ENCODE measurements around the gene FOXE3. TPM values are rescaled to one million over a fixed set of nuclear protein-coding genes. Genes with fewer than 3 reads are reported as not detected.

FOXE3 gene
- total RNA-seq, 1 donor from 2014 or later, result not detected

- Mint-ChIP-seq H3K9me3 (no peaks in the 10 kb centered on the region), H3K36me3 (ENCODE audit: low read depth) (no peaks in the 10 kb centered on the region), H3K4me3 (no peak overlapping the region), H3K27me3 (peaks cover 24% of the 10 kb centered on the region), H3K4me1 (peaks cover 4% of the 10 kb centered on the region), H3K27ac (no peak overlapping the region)
- no peak for DNase-seq
- CTCF ChIA-PET, result interaction anchor here (1.4 kb wide), 1 partner anchor 35 kb away, joined by 3 read pairs; the partner anchor contains the start of gene FOXD2
- intact Hi-C loops (cut with micrococcal nuclease), result no loop called here
- ATAC-seq (ENCODE audit: low read depth), result no peak
- TF ChIP-seq CTCF (IDR thresholded peaks at IDR 0.05), result no peak
- POLR2A ChIA-PET, result no interaction called here
These were observed 13.5 kb upstream of the FOXE3 start for GRCh38 chr1:47402591-47402990.

GRCh38 chr1:47403321-47403910 is 12.7 kb upstream of the FOXE3 start:
- Mint-ChIP-seq H3K4me1 (peaks cover 4% of the 10 kb centered on the region), H3K27ac (no peak overlapping the region), H3K36me3 (ENCODE audit: low read depth) (no peaks in the 10 kb centered on the region), H3K9me3 (no peaks in the 10 kb centered on the region), H3K4me3 (no peak overlapping the region), H3K27me3 (peaks cover 24% of the 10 kb centered on the region)
- DNase-seq (no peak), ATAC-seq (ENCODE audit: low read depth) (no peak)
- POLR2A ChIA-PET, result no interaction called here
- TF ChIP-seq CTCF (IDR thresholded peaks at IDR 0.05), result no peak
- intact Hi-C loops (cut with micrococcal nuclease), result no loop called here
- CTCF ChIA-PET, result no interaction called here

GRCh38 chr1:47405697-47406096 is 10.4 kb upstream of the FOXE3 start:
- ChIA-PET POLR2A (no interaction called here), CTCF (no interaction called here)
- H3K27ac Mint-ChIP-seq, result no peak overlapping the region
- DNase-seq, result no peak
- TF ChIP-seq CTCF (IDR thresholded peaks at IDR 0.05), result no peak
- intact Hi-C loops (cut with micrococcal nuclease), result no loop called here
- no peaks in the 10 kb centered on the region for H3K36me3 Mint-ChIP-seq (ENCODE audit: low read depth)
- no peaks in the 10 kb centered on the region for H3K9me3 Mint-ChIP-seq
- H3K4me3 Mint-ChIP-seq, result no peak overlapping the region
- ATAC-seq (ENCODE audit: low read depth), result no peak
- H3K27me3 Mint-ChIP-seq, result peaks cover 26% of the 10 kb centered on the region
- H3K4me1 Mint-ChIP-seq, result no peaks in the 10 kb centered on the region

DNA sequence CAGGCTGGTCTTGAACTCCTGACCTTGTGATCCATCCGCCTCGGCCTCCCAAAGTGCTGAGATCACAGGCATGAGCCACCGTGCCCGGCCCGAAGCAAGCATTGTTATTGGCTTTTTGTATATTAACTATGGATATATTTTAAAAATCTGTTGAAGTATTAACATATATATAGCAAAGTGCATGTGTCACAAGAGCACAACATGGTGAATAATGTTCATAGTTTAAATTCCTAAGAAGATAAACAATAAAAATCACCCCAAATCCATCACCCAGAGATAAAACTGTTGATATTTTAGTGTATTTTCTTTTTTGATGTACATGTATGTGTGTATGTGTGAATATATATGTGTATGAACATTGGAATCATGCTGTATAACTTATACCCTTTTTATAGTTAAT is 9.1 kb upstream of the FOXE3 start:
- no peaks in the 10 kb centered on the region for H3K36me3 Mint-ChIP-seq (ENCODE audit: low read depth)
- no peaks in the 10 kb centered on the region for H3K4me1 Mint-ChIP-seq
- no peak overlapping the region for H3K27ac Mint-ChIP-seq
- intact Hi-C loops (cut with micrococcal nuclease), result no loop called here
- no peaks in the 10 kb centered on the region for H3K9me3 Mint-ChIP-seq
- peaks cover 23% of the 10 kb centered on the region for H3K27me3 Mint-ChIP-seq
- ChIA-PET POLR2A (no interaction called here), CTCF (no interaction called here)
- no peak overlapping the region for H3K4me3 Mint-ChIP-seq
- ATAC-seq (ENCODE audit: low read depth), result no peak
- no peak for TF ChIP-seq CTCF (IDR thresholded peaks at IDR 0.05)
- DNase-seq, result no peak

DNA sequence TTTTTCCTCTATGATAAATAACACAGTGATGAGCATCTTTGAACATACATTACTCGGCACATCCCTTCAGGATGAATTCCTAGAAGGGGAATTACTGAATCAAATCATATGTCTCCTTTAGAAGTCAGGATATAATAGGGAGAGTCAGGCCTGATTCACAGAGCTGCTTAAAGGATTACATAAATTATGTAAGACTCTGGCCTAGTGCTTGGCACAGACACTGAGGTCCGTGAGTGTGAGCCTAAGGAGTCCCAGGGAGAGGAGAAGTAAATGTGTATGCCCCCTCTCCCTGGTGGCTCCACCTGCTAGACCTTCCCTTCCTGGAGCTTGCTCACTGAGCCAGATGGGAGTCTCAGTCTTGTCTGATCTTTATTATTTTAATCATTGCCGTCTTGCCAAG is 8.6 kb upstream of the FOXE3 start:
- TF ChIP-seq CTCF (IDR thresholded peaks at IDR 0.05), result no peak
- Mint-ChIP-seq H3K27ac (no peak overlapping the region), H3K27me3 (peaks cover 18% of the 10 kb centered on the region), H3K9me3 (no peaks in the 10 kb centered on the region), H3K4me3 (no peak overlapping the region), H3K4me1 (no peaks in the 10 kb centered on the region), H3K36me3 (ENCODE audit: low read depth) (no peaks in the 10 kb centered on the region)
- ChIA-PET POLR2A (no interaction called here), CTCF (no interaction called here)
- DNase-seq (no peak), ATAC-seq (ENCODE audit: low read depth) (no peak)
- intact Hi-C loops (cut with micrococcal nuclease), result no loop called here

Data from activated B cell treated with CpG ODN at 0.5 μM for 24 hours (primary cell).